H9 (cell line): ENCODE data around the gene ODAD3. TPM values are rescaled to one million over a fixed set of nuclear protein-coding genes. Genes with fewer than 3 reads are reported as not detected.
A peak's percentile ranks its signal among the peaks of the same experiment; 100 is the strongest.

ENCODE experiments used
- DNase-seq: peaks from one replicate; pipeline ENCODE4 v3.0.0-alpha.2; 2017
- H2AFZ ChIP-seq: one replicate; pipeline ENCODE4 v1.6.1; 2013; ENCODE audit warnings: mild to moderate bottlenecking, low read length, control low read depth, moderate library complexity
- H2AK5ac ChIP-seq: 2 replicates; pipeline ENCODE4 v1.6.1; 2013; ENCODE audit warnings: low read length, control low read depth, mixed read lengths; ENCODE audit not compliant: insufficient read length
- H2BK120ac ChIP-seq: one replicate; pipeline ENCODE4 v1.6.1; 2013; ENCODE audit warnings: low read depth, mild to moderate bottlenecking, low read length, control low read depth, inconsistent platforms; ENCODE audit not compliant: poor library complexity, severe bottlenecking
- H2BK12ac ChIP-seq: 2 replicates; pipeline ENCODE4 v1.6.1; 2013; ENCODE audit warnings: low read length, control low read depth, mixed read lengths, low read depth; ENCODE audit not compliant: insufficient read length
- H2BK15ac ChIP-seq: 2 replicates; pipeline ENCODE4 v1.6.1; 2013; ENCODE audit warnings: low read depth, low read length, control low read depth
- H2BK20ac ChIP-seq: one replicate; pipeline ENCODE4 v1.6.1; 2013; ENCODE audit warnings: low read depth, mild to moderate bottlenecking, low read length, control low read depth, inconsistent platforms; ENCODE audit not compliant: poor library complexity, severe bottlenecking
- H2BK5ac ChIP-seq: 2 replicates; pipeline ENCODE4 v1.6.1; 2013; ENCODE audit warnings: low read length, control low read depth, mixed read lengths; ENCODE audit not compliant: insufficient read length
- H3K14ac ChIP-seq: 2 replicates; pipeline ENCODE4 v1.6.1; 2013; ENCODE audit warnings: low read length, control low read depth; ENCODE audit not compliant: insufficient read depth
- H3K18ac ChIP-seq: 2 replicates; pipeline ENCODE4 v1.6.1; 2013; ENCODE audit warnings: low read depth, mild to moderate bottlenecking, mixed read lengths, low read length, control low read depth; ENCODE audit not compliant: insufficient read length
- H3K23ac ChIP-seq: 2 replicates; pipeline ENCODE4 v1.6.1; 2013; ENCODE audit warnings: low read length, control low read depth, mixed read lengths, low read depth; ENCODE audit not compliant: insufficient read length
- H3K23me2 ChIP-seq: 2 replicates; pipeline ENCODE4 v1.6.1; 2013; ENCODE audit warnings: low read depth, mild to moderate bottlenecking, mixed read lengths, low read length, control low read depth; ENCODE audit not compliant: insufficient read length, poor library complexity, severe bottlenecking
- H3K27ac ChIP-seq: 2 replicates; pipeline ENCODE4 v1.5.1; 2013; ENCODE audit warnings: low read length, control low read depth, mixed read lengths, low read depth; ENCODE audit not compliant: insufficient read length
- H3K27me3 ChIP-seq: 2 replicates; pipeline ENCODE4 v1.6.1; 2013; ENCODE audit warnings: low read length, control low read depth, inconsistent platforms; ENCODE audit not compliant: insufficient read depth
- H3K4ac ChIP-seq: 2 replicates; pipeline ENCODE4 v1.6.1; 2013; ENCODE audit warnings: low read depth, mild to moderate bottlenecking, control low read depth, inconsistent platforms, low read length, moderate library complexity
- H3K4me1 ChIP-seq: 2 replicates; pipeline ENCODE4 v1.6.1; 2013; ENCODE audit warnings: low read length, control low read depth, inconsistent platforms; ENCODE audit not compliant: insufficient read depth
- H3K4me2 ChIP-seq: 2 replicates; pipeline ENCODE4 v1.6.1; 2013; ENCODE audit warnings: low read length, control low read depth, mixed read lengths; ENCODE audit not compliant: insufficient read length, insufficient read depth
- H3K56ac ChIP-seq: 2 replicates; pipeline ENCODE4 v1.6.1; 2013; ENCODE audit warnings: low read depth, mild to moderate bottlenecking, mixed read lengths, low read length, control low read depth; ENCODE audit not compliant: insufficient read length
- H3K79me1 ChIP-seq: 2 replicates; pipeline ENCODE4 v1.6.1; 2013; ENCODE audit warnings: low read depth, mild to moderate bottlenecking, moderate library complexity, low read length, control low read depth, inconsistent platforms; ENCODE audit not compliant: insufficient read depth, poor library complexity, severe bottlenecking
- H3K79me2 ChIP-seq: 2 replicates; pipeline ENCODE4 v1.6.1; 2013; ENCODE audit warnings: low read length, control low read depth, inconsistent platforms; ENCODE audit not compliant: insufficient read depth
- H3K9ac ChIP-seq: 2 replicates; pipeline ENCODE4 v1.6.1; 2013; ENCODE audit warnings: low read length, control low read depth, mixed read lengths; ENCODE audit not compliant: insufficient read length; ENCODE audit errors: extremely low read depth
- H3K9me3 ChIP-seq: one replicate; pipeline ENCODE4 v1.6.1; 2013; ENCODE audit warnings: low read depth, low read length, inconsistent platforms; ENCODE audit not compliant: control insufficient read depth
- H3T11ph ChIP-seq: one replicate; pipeline ENCODE4 v1.6.1; 2013; ENCODE audit warnings: mild to moderate bottlenecking, low read length, control low read depth, inconsistent platforms
- H4K20me1 ChIP-seq: one replicate; pipeline ENCODE4 v1.6.1; 2013; ENCODE audit not compliant: control insufficient read depth, insufficient read length, insufficient read depth
- H4K5ac ChIP-seq: 2 replicates; pipeline ENCODE4 v1.6.1; 2013; ENCODE audit warnings: low read depth, mild to moderate bottlenecking, mixed read lengths, low read length, control low read depth; ENCODE audit not compliant: insufficient read length
- H4K8ac ChIP-seq: replicated peaks from 2 replicates; pipeline ENCODE4 v1.6.1; 2013; ENCODE audit warnings: low read length, control low read depth, mixed read lengths, low read depth; ENCODE audit not compliant: insufficient read length
- H4K91ac ChIP-seq: 2 replicates; pipeline ENCODE4 v1.6.1; 2013; ENCODE audit warnings: low read depth, mild to moderate bottlenecking, moderate library complexity, mixed read lengths, low read length, control low read depth; ENCODE audit not compliant: insufficient read length
- H3K27ac Mint-ChIP-seq, 3 experiments: 2 replicates in 2 of 3; 3 replicates in 1 of 3; pipeline ENCODE4 v1.8.0; 2020 to 2021; ENCODE audit warnings: mixed read lengths in 3 of 3, mild to moderate bottlenecking in 1 of 3, moderate library complexity in 1 of 3
- H3K27me3 Mint-ChIP-seq: 2 replicates; pipeline ENCODE4 v1.8.0; 2021; ENCODE audit warnings: low read depth, mild to moderate bottlenecking, moderate library complexity, mixed read lengths
- H3K36me3 Mint-ChIP-seq, 3 experiments: 2 replicates in 2 of 3; 3 replicates in 1 of 3; pipeline ENCODE4 v1.8.0; 2020 to 2021; ENCODE audit warnings: low read depth in 3 of 3, mixed read lengths in 3 of 3; ENCODE audit not compliant: insufficient read depth in 1 of 3
- H3K4me1 Mint-ChIP-seq, 2 experiments: 2 replicates each; pipeline ENCODE4 v1.8.0; 2020; ENCODE audit warnings: mixed read lengths in 2 of 2
- H3K4me3 Mint-ChIP-seq, 2 experiments: 2 replicates in 1 of 2; 3 replicates in 1 of 2; pipeline ENCODE4 v1.8.0; 2020 to 2021; ENCODE audit warnings: mild to moderate bottlenecking in 2 of 2, mixed read lengths in 2 of 2, moderate library complexity in 1 of 2
- H3K9me3 Mint-ChIP-seq, 2 experiments: 2 replicates in 1 of 2; 3 replicates in 1 of 2; pipeline ENCODE4 v1.8.0; 2020; ENCODE audit warnings: mild to moderate bottlenecking in 2 of 2, mixed read lengths in 2 of 2, moderate library complexity in 1 of 2
- WGBS: extraction: QIAGEN DNeasy Blood & Tissue Kit; methylation state at CpG from one replicate; pipeline ENCODE4 v1.1.7; 2013; ENCODE audit warnings: missing lambda C conversion rate, low lambda C conversion rate, mixed read lengths; ENCODE audit not compliant: insufficient read length; ENCODE audit errors: extremely low coverage; 5-methylcytosine and 5-hydroxymethylcytosine counted together
- total RNA-seq: library from RNA; stranded (reverse); gene quantifications from 2 replicates; pipeline ENCODE4 v1.2.1, GENCODE V29; 2021
- TF ChIP-seq, protein P1 (sequence below): fragments of 200-600 bp; sonication (generic); conservative IDR thresholded peaks from 3 replicates; pipeline ENCODE4 v1.8.0; 2021; ENCODE audit warnings: antibody characterized with exemption, mild to moderate bottlenecking

The ODAD3 gene
- total RNA-seq, 1 experiment from 2014 or later: 2.5 TPM

DNA sequence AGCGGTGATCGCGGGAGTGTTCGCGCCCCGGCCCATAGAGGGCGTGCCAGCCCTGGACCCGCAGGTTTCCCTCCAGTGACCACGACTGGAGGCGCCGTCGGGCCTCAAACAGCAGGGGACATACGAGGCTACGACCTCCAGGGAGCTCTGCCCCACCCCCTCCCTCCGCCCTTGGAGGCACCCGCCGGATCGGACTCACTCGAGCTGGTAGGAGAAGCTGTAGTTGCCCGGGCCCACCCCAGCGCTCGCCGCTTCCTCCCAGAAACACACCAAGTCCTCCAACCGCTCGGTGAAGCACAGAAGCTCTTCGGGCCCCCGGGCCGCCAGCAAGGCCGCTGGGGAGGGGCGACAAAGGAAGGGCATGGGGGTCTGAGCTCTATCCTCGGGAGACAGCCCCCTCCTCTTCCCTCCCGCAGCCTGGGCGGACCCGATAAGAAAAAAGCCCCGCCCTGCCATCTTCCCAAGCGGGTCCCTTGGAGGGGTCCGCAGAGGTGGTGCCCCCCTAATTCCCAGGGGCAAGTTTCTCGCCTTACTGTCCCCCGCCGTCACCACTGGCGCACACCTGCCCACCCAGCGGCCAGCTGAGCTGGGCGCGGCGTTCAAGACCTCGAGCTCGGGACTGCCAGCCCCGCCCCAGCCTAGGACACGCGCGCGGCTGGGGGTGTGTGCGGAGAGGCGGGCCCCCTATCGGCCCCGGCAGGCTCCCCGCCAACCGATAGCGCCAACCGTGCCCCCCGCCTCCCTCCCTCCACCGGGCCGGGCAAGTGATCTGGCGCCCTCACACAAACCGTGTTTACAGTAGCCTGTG, 51.8 kb downstream of the ODAD3 start:
- Histone ChIP-seq H4K8ac (no peak overlapping the region), H2BK5ac (no peak overlapping the region), H2BK12ac (no peak overlapping the region), H2BK120ac (no peak overlapping the region), H3K4me1 (no peaks in the 10 kb centered on the region), H3K23me2 (peaks cover 18% of the 10 kb centered on the region), H4K5ac (no peak overlapping the region), H2AK5ac (no peak overlapping the region), H4K91ac (no peak overlapping the region), H3K9ac (no peak overlapping the region), H2BK15ac (no peak overlapping the region), H3K9me3 (no peaks in the 10 kb centered on the region), H3K18ac (no peak overlapping the region), H3K56ac (no peak overlapping the region), H4K20me1 (peaks cover 4% of the 10 kb centered on the region), H3K14ac (no peak overlapping the region), H3K27me3 (no peaks in the 10 kb centered on the region), H3K79me1 (no peaks in the 10 kb centered on the region), H3K23ac (no peak overlapping the region), H3K79me2 (no peaks in the 10 kb centered on the region), H2AFZ (no peak overlapping the region), H3K4me2 (peak overlapping the region; percentile 86), H3T11ph (no peak overlapping the region), H3K4ac (no peak overlapping the region), H2BK20ac (no peak overlapping the region), H3K27ac (no peak overlapping the region)
- Mint-ChIP-seq H3K36me3 (peaks cover 1 to 8% (median 5%) of the 10 kb centered on the region in 3 experiments; a peak in 6 of 7 replicates), H3K27ac (peak overlapping the region in 2 of 3 experiments; percentile 79 to 84; a peak in 4 of 7 replicates), H3K9me3 (no peaks in the 10 kb centered on the region), H3K4me1 (peaks cover 9 to 26% of the 10 kb centered on the region in 2 experiments), H3K4me3 (peak overlapping the region; percentile 92 to 95), H3K27me3 (peaks cover 2% of the 10 kb centered on the region; the same call in 1 of the 2 replicates)
- DNase-seq: peak; percentile 87
- WGBS: no CpG with 5 or more reads among the region's 65 CpGs
- TF ChIP-seq, protein P1, sequence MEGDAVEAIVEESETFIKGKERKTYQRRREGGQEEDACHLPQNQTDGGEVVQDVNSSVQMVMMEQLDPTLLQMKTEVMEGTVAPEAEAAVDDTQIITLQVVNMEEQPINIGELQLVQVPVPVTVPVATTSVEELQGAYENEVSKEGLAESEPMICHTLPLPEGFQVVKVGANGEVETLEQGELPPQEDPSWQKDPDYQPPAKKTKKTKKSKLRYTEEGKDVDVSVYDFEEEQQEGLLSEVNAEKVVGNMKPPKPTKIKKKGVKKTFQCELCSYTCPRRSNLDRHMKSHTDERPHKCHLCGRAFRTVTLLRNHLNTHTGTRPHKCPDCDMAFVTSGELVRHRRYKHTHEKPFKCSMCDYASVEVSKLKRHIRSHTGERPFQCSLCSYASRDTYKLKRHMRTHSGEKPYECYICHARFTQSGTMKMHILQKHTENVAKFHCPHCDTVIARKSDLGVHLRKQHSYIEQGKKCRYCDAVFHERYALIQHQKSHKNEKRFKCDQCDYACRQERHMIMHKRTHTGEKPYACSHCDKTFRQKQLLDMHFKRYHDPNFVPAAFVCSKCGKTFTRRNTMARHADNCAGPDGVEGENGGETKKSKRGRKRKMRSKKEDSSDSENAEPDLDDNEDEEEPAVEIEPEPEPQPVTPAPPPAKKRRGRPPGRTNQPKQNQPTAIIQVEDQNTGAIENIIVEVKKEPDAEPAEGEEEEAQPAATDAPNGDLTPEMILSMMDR: peak; percentile 95
